K562 (cell line): ENCODE data around the gene KMT2E. TPM values are rescaled to one million over a fixed set of nuclear protein-coding genes. Genes with fewer than 3 reads are reported as not detected.

Source experiments
- ATAC-seq: fragments of 200-7000 bp; cut with Tn5 transposase; 3 replicates; pipeline ENCODE4 v1.9.1; 2020; ENCODE audit warnings: moderate library complexity
- BruUV-seq: library from RNA; stranded (reverse); fragments of 400-500 nt; replicated peaks from 2 replicates; lab custom pipeline; 2021; lab: Mats Ljungman, UMichigan
- CTCF ChIA-PET: fragments of 300-600 bp; formaldehyde crosslinking; extraction: SDS; loops from one replicate; lab custom pipeline; 2021; ENCODE audit warnings: low intra/inter-chr PET ratio; lab: Yijun Ruan, JAX
- POLR2A ChIA-PET: fragments of 300-600, 350-650 bp; sonication (Branson Sonifier 250); formaldehyde crosslinking; extraction: SDS; loops from one replicate; lab custom pipeline; 2021; ENCODE audit warnings: antibody characterized with exemption, inconsistent platforms; lab: Yijun Ruan, JAX
- DNase-seq, 4 experiments: peaks; one replicate each; pipeline versions ENCODE4 v3.0.0 to v3.0.0-alpha.2; 2011 to 2018; ENCODE audit warnings: low spot score in 3 of 4, mixed read lengths in 3 of 4; ENCODE audit errors: extremely low read depth in 1 of 4
- FAIRE-seq: peaks from 2 replicates; lab custom pipeline; 2011; peaks lifted over from hg19 to GRCh38; lab: Jason Lieb, UNC
- H2AFZ ChIP-seq: 2 replicates; pipeline ENCODE4 v1.6.0; 2011; ENCODE audit warnings: low read depth, low read length, control low read depth, inconsistent platforms
- H3K27ac ChIP-seq: fragments of 200-600 bp; 3 replicates; pipeline ENCODE4 v1.8.0; 2011; ENCODE audit warnings: low read depth, mild to moderate bottlenecking, control low read depth, inconsistent platforms, low read length, moderate library complexity, mixed read lengths; ENCODE audit errors: extremely low read depth
- H3K27me3 ChIP-seq, 2 experiments: fragments of 300-600 bp in 1 of 2; 2 replicates in 1 of 2; 3 replicates in 1 of 2; pipeline versions ENCODE4 v1.6.0 to v1.8.0; 2011; ENCODE audit warnings: inconsistent platforms in 2 of 2, low read length in 2 of 2, mild to moderate bottlenecking in 1 of 2, mixed read lengths in 1 of 2, moderate library complexity in 1 of 2; ENCODE audit not compliant: control insufficient read depth in 2 of 2, insufficient read depth in 2 of 2
- H3K36me3 ChIP-seq: fragments of 300-600 bp; 3 replicates; pipeline ENCODE4 v1.8.0; 2011; ENCODE audit warnings: mild to moderate bottlenecking, low read length, inconsistent platforms; ENCODE audit not compliant: control insufficient read depth, insufficient read depth
- H3K4me1 ChIP-seq, 2 experiments: fragments of 200-600 bp in 1 of 2; replicated peaks in 1 of 2; 2 replicates in 1 of 2; 3 replicates in 1 of 2; pipeline versions ENCODE4 v1.5.1 to v1.8.0; 2011; ENCODE audit warnings: inconsistent platforms in 2 of 2, low read length in 2 of 2, mild to moderate bottlenecking in 1 of 2, mixed read lengths in 1 of 2, moderate library complexity in 1 of 2; ENCODE audit not compliant: control insufficient read depth in 2 of 2, insufficient read depth in 2 of 2
- H3K4me2 ChIP-seq: 2 replicates; pipeline ENCODE4 v1.6.1; 2011; ENCODE audit warnings: low read length, control low read depth, inconsistent platforms, mixed read lengths; ENCODE audit not compliant: insufficient read depth
- H3K4me3 ChIP-seq: fragments of 200-600 bp; sonication (generic), shearing (Covaris generic); 2 replicates; pipeline ENCODE4 v1.5.1; 2016; ENCODE audit warnings: control low read depth, inconsistent platforms
- H3K79me2 ChIP-seq: fragments of 200-600 bp; 3 replicates; pipeline ENCODE4 v1.8.0; 2011; ENCODE audit warnings: low read length, inconsistent platforms; ENCODE audit not compliant: control insufficient read depth, insufficient read depth
- H3K9ac ChIP-seq, 2 experiments: 2 replicates each; pipeline versions ENCODE4 v1.6.0 to v1.6.1; 2011; ENCODE audit warnings: low read depth in 2 of 2, low read length in 2 of 2, control low read depth in 1 of 2, inconsistent platforms in 1 of 2, mild to moderate bottlenecking in 1 of 2, mixed read lengths in 1 of 2; ENCODE audit not compliant: insufficient read depth in 1 of 2
- H3K9me1 ChIP-seq: one replicate; pipeline ENCODE4 v1.6.0; 2011; ENCODE audit warnings: inconsistent platforms, mild to moderate bottlenecking, low read length, moderate library complexity; ENCODE audit not compliant: control insufficient read depth, insufficient read depth
- H3K9me3 ChIP-seq: replicated peaks from 2 replicates; pipeline ENCODE4 v1.5.1; 2011; ENCODE audit warnings: low read depth, low read length, inconsistent platforms; ENCODE audit not compliant: control insufficient read depth, insufficient read depth
- H4K20me1 ChIP-seq: replicated peaks from 2 replicates; pipeline ENCODE4 v1.6.1; 2011; ENCODE audit warnings: low read length, inconsistent platforms, mixed read lengths; ENCODE audit not compliant: control insufficient read depth, insufficient read depth
- PCBP1 ChIP-seq: fragments of 200-400 bp; formaldehyde crosslinking; IDR thresholded peaks from 2 replicates; pipeline ENCODE4 v1.6.1; 2018; ENCODE audit warnings: mild to moderate bottlenecking, low read depth, low read length; ENCODE audit not compliant: poor library complexity, severe bottlenecking
- RHOXF2B ChIP-seq: fragments of 250-450 bp; sonication (Bioruptor Pico); conservative IDR thresholded peaks from 2 replicates; pipeline ENCODE4 v1.5.1; 2021
- SAFB2 ChIP-seq: fragments of 200-400 bp; formaldehyde crosslinking; IDR thresholded peaks from 2 replicates; pipeline ENCODE4 v1.6.1; 2018; ENCODE audit warnings: borderline replicate concordance, low read length, low read depth, moderate library complexity; ENCODE audit not compliant: severe bottlenecking
- TGIF2 ChIP-seq: sonication (generic); formaldehyde crosslinking; IDR thresholded peaks from 2 replicates; pipeline ENCODE4 v1.8.1; 2022; ENCODE audit warnings: mild to moderate bottlenecking, missing genetic modification reagents, moderate library complexity
- ZNF316 ChIP-seq: fragments of 450-650 bp; IDR thresholded peaks from 2 replicates; pipeline ENCODE4 v1.6.1; 2016
- WGBS: fragments of 100-300 bp; shearing (Covaris generic); methylation state at CpG from one replicate; pipeline ENCODE4 v1.1.6; 2016; ENCODE audit warnings: low coverage, mixed read lengths; ENCODE audit not compliant: insufficient coverage; ENCODE audit errors: missing lambda C conversion rate; 5-methylcytosine and 5-hydroxymethylcytosine counted together
- in situ Hi-C: fragments of 300-500 bp; cut with MboI; formaldehyde crosslinking; loops from 4 replicates; pipeline ENCODE4 v1.15.0; 2018; ENCODE audit warnings: inconsistent platforms, mixed read lengths
- intact Hi-C: fragments of 100-400 bp; cut with micrococcal nuclease; formaldehyde crosslinking; loops from 2 replicates; pipeline ENCODE4 v1.14.2; 2022
- polyA plus RNA-seq, 8 experiments: library from polyadenylated mRNA; depleted of rRNA in 4 of 8; stranded (reverse) in 5 of 8; unstranded in 3 of 8; fragments of >200 nt; fragmentation: Nextera tagmentation in 2 of 8; fragmentation: Illumina TruSeq in 1 of 8; extraction: Ambion mirVana in 2 of 8; extraction: Trizol in 1 of 8; gene quantifications; 2 replicates each; pipeline versions ENCODE4 v1.2.1 to v1.2.3, GENCODE V29; 2011 to 2014; ENCODE audit warnings: inconsistent platforms in 1 of 8, missing spikeins in 1 of 8
- total RNA-seq, 7 experiments: library from RNA; depleted of rRNA in 6 of 7; stranded (reverse); fragments of >200 nt in 6 of 7; fragmentation: Illumina TruSeq in 2 of 7; extraction: Trizol in 2 of 7; gene quantifications; 2 replicates each; pipeline versions ENCODE4 v1.2.1 to v1.2.3, GENCODE V29; 2011 to 2021; ENCODE audit warnings: low replicate concordance in 1 of 7
- TF ChIP-seq, protein P1 (sequence below): sonication (generic); formaldehyde crosslinking; IDR thresholded peaks from 2 replicates; pipeline ENCODE4 v1.8.0; 2023; ENCODE audit warnings: mild to moderate bottlenecking, missing genetic modification reagents

KMT2E gene
- total and polyA plus RNA-seq, 9 of the 15 experiments (the other 6 are each of a cell fraction or from before 2014, with no cell fraction given): 8.9 to 55.3 (median 38.1) TPM

DNA sequence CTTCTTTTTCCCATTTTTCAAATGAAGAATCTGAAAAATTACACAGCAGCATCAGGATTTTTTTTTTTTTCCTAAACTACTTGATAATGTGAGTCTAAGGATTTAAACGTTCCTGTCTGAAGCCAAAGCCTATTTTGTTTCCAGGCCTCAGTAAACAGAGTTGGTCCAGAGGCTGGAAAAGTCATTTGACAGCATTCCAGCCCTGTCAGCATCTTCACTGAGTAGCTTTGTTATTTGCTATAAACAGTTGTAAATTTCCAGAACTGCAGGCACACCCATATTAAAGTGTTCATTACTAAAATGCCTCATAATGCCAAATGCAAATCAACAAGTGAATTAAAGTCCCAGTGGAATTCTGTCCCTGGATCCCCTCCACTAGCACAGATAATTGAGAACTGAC lies 35.5 kb upstream of the KMT2E start:
- H3K27ac ChIP-seq: no peak overlapping the region
- no peak overlapping the region for H3K9ac ChIP-seq
- WGBS: 0% methylated on average over 1 of the region's 1 CpG
- intact Hi-C loops: loop anchor here (5.0 kb wide), 1 partner anchor 36 kb away; no protein-coding TSS in a partner anchor
- no peaks in the 10 kb centered on the region for H3K9me3 ChIP-seq
- H3K27me3 ChIP-seq: no peaks in the 10 kb centered on the region; a peak in 1 of 5 replicates
- TF ChIP-seq PCBP1 (no peak), TGIF2 (CRISPR knock-in tag) (no peak), ZNF316 (peak; percentile 11; the same call in 1 of the 2 replicates), SAFB2 (no peak), RHOXF2B (CRISPR knock-in tag) (no peak)
- TF ChIP-seq, protein P1, sequence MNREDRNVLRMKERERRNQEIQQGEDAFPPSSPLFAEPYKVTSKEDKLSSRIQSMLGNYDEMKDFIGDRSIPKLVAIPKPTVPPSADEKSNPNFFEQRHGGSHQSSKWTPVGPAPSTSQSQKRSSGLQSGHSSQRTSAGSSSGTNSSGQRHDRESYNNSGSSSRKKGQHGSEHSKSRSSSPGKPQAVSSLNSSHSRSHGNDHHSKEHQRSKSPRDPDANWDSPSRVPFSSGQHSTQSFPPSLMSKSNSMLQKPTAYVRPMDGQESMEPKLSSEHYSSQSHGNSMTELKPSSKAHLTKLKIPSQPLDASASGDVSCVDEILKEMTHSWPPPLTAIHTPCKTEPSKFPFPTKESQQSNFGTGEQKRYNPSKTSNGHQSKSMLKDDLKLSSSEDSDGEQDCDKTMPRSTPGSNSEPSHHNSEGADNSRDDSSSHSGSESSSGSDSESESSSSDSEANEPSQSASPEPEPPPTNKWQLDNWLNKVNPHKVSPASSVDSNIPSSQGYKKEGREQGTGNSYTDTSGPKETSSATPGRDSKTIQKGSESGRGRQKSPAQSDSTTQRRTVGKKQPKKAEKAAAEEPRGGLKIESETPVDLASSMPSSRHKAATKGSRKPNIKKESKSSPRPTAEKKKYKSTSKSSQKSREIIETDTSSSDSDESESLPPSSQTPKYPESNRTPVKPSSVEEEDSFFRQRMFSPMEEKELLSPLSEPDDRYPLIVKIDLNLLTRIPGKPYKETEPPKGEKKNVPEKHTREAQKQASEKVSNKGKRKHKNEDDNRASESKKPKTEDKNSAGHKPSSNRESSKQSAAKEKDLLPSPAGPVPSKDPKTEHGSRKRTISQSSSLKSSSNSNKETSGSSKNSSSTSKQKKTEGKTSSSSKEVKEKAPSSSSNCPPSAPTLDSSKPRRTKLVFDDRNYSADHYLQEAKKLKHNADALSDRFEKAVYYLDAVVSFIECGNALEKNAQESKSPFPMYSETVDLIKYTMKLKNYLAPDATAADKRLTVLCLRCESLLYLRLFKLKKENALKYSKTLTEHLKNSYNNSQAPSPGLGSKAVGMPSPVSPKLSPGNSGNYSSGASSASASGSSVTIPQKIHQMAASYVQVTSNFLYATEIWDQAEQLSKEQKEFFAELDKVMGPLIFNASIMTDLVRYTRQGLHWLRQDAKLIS (CRISPR knock-in tag): no peak
- no peak overlapping the region for H3K4me3 ChIP-seq
- H3K36me3 ChIP-seq: no peaks in the 10 kb centered on the region
- H2AFZ ChIP-seq: no peak overlapping the region
- in situ Hi-C loops: no loop called here
- no peaks in the 10 kb centered on the region for H3K9me1 ChIP-seq
- ChIA-PET POLR2A (interaction anchor here (0.6 to 0.8 kb wide), 3 partner anchors 17 to 470 kb away, joined by 3 to 5 read pairs (median 3); no protein-coding TSS in a partner anchor), CTCF (no interaction called here)
- FAIRE-seq (no peak), ATAC-seq (no peak), DNase-seq (no peak)
- no TSS peak for BruUV-seq
- H4K20me1 ChIP-seq: 0 out of 2 replicates have a peak, but pooled peaks cover 4% of the 10 kb centered on the region
- H3K4me2 ChIP-seq: no peak overlapping the region
- H3K4me1 ChIP-seq: peaks cover 4 to 13% of the 10 kb centered on the region in 2 experiments; a peak in 3 of 5 replicates
- H3K79me2 ChIP-seq: peaks cover 26% of the 10 kb centered on the region
